GM18498 (cell line): ENCODE data around the gene ZNF385C.

Source experiments
- ATAC-seq: cut with Tn5 transposase; IDR thresholded peaks from one replicate; pipeline ENCODE4 v1.9.1; 2021; ENCODE audit warnings: mild to moderate bottlenecking, moderate library complexity; ENCODE audit not compliant: unreplicated experiment

Gene ZNF385C

GRCh38 chr17:42110301-42111264 lies 12.3 kb upstream of the ZNF385C start:
- ATAC-seq, result no peak

DNA sequence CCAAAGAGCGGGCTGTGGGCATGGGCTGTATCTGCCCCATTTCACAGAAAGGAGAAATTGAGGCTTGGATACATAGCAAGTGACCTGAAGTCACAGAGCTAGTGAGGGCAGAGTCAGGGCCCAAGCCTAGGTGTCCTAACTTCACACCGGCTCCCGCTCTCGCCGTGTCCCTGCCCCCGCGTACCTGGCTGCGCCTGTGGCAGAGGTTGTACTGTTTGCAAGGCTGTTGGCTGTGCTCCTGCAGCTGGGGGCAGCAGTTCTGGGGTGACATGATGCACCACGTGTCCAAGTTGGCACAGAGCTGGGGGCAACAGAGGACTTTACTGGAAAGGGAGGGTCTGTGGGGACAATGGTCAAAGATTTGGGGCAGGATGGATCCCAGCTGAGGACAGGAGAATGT lies 10.8 kb upstream of the ZNF385C start:
- ATAC-seq, result no peak

DNA sequence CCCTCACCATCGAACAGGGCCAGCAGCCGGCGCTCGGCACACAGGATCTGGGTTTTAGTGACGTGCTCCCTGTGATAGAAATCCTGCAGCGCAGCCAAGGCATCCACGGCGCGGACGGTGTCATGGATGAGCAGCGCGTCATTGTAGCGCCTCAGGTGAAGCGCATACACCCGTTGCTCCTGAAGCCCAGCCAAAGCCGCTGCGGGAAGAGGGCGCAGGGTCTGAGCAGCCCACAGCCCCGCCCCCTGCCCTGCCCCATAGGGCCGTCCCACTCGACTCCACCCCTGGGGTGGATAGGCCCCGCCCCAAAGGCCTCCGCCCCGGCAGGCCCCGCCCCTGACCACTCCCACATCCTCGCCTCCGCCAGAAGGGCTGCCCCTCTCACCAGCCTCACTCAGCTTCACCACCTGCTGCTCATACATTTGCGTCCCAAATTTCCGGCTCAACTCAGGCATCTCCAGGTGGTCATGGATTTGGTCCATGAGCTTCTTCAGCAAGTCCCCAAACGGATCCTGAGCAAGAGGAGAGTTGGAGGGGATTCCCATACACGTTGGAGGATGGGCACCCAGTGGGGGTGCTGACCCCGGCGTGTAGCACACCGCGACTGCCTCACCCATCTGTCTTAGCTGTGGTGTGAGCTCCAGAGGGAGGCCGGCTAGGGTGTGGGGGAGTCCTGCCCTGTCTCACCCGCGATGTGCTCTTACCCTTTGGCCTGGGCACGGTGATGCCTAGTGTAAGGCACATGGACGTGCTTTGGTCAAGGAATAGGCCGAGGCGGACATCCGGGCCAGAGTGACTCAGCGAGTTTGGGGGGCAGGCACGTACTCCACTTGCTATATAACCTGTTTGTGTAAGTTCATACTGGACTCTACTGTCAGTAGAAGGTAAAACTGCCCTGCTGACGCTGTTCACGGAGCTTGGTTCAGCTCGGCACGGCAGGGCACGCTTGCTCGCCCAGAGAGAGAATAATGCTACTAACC lies 9.6 kb upstream of the ZNF385C start:
- peak; percentile 78 for ATAC-seq

DNA sequence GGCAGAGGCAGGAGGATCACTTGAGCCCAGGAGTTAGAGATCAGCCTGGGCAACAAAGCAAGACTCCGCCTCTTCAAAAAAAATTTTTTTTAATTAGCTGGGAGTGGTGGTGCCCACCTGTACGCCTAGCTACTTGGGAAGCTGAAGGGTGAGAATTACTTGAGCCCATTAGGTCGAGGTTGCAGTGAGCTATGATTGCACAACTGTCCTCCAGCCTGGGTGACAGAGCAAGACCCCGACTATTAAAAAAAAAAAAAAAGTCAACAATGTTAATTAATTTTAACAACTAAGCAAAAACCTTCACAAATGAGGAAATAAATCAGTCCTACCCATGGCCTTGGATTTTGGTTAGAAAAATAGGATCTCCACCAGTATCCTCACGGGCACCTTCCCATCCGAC lies 8.9 kb upstream of the ZNF385C start:
- no peak for ATAC-seq

GRCh38 chr17:42106009-42106408 lies 7.7 kb upstream of the ZNF385C start:
- ATAC-seq, result no peak

DNA sequence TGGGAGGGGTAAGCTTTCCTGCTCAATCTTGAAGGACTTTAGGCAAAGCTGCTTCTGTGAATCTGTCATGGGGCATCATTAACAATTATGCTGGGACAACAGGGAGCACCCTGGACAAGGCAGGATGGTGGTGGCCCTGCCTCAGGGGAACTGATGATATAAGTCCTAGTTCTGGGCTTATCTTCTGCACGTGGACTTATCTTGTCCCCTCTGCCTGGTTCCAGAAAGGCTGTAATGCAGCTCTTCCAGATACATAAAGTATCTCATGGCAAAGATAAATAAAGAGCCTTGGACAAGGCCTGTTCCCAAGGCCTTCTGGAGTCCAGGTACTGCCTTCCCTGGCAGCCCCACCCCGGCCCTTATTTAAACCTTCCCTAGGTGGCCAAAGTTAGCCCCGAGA lies 6.0 kb upstream of the ZNF385C start:
- ATAC-seq, result no peak

GRCh38 chr17:42103221-42103954 lies 5.1 kb upstream of the ZNF385C start:
- ATAC-seq, result no peak

DNA sequence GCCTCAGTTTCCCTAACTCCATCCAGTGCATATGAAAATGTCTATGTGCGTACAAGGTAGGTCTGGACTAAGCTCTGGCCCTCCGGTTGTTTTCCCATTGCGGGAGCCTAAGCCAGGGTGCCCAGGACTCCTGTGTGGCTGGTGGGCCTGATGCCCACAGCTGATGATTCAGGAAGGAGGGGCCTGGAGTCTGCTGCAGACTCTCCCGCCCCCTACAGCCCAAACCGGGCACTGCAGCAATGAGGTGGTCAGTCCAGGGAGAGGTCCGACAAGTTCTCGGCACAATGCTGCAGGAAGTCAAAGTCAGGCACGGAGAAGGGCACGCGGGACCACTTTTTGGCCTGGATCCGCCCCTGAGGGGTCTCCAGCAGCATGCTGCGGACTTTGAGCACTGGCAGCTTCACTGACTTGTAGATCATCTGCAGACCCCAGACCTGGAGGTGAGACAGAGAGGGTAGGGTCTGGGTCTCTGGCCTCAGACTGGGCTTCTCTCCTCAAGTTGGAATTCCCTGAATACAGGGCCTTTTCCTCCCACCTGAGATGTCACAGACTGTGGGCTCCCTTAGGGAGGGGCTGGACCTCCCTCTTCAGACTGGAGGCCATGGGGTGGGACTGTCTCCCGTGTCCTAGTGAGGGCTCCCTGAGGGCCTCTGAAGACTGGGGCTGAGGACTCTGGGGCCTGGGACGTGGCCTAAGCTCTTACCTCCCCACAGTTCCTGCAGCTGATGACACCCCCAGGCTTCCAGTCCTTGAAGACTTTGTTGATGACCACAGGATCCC lies 3.4 kb upstream of the ZNF385C start:
- ATAC-seq, result no peak

DNA sequence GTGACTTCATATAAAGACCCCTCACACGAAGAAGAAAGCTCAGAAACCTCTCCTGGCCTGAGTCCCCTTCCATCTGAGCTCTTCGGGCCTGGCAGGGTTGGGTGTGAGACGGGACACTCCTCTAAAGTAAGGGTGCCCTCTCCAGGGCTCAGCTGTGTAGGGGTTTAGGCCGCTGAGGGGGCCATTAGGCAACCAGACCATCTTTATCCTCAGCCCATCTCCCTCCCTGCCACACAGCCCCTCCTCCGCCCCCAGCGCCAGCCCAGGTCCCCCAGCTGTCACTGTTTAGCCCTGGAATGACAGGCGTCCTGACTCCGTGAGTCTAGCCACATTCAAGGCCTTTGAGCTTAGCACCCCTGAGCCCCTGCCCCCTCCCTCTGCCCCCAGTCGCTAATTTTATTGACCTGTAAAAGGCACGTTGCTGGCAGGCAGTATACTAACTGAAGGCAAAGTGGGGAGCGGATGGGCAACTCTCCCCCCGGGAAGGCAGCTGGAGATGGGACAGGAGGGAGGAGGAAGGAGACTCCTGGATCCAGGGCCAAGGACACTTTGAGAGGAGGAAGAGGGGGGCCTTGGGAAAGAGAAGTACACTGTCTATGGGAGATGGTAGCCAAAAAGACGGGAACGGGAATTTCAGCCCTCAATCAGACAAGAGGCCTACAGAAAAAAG lies 592 bp upstream of the ZNF385C start:
- no peak for ATAC-seq

DNA sequence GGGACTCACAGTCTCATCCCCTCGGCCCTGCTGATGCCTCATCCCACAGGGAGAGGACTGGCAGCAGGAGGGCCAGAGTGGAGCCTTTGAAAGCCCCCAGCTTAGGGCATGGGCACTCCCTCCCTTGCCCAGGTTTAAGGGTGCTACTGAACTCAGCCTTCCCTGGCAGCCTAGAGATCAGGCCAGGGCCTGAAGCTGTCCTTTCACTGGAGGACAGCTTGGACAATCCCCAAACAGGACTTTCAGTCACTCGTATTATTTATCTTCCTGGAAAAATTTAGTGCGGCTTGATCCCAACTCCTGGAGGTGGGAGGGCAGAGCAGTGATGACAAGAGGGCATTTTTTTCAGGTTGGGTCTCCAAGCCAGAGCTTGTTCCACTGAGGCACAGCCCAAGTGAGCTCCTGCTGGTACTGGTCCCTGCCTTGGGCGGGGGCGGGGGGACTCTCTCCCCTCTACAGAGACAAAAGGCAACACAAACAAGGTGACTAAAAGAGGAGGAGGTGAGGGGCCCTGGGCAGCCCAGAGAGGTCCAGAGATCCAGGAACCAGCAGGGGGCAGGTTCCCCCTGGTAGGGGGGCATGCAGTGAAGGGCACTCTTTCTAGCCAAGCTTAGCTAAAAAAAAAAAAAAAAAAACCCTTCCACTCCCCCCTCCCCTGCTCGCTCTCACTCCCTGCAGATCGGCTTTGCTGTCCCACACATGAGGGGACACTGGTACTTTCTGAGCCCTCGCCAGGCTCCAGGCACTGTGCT lies 1.7 kb downstream of the ZNF385C start:
- no peak for ATAC-seq

- no peak for ATAC-seq
Measured at GRCh38 chr17:42094375-42095069, 3.8 kb downstream of the ZNF385C start.

DNA sequence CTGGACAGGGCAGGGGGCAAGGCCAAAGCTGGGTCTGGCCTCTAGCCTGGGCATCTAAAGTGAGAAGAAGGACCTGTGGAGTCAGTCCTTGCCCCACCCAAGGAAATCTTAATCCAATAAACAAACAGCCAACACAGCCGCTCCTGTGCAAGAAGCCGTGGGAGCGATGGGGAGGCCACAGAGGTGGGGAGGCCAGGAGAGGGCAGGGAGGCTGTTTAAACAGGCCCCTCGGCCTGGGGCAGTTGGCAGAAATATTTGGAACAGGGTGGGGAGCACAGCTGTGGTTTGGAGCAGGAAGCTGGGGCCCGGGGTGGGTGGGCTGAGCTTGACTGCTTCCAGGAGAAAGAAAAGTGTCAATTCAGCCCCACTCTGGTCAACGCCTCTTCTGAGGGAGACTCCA lies 5.3 kb downstream of the ZNF385C start:
- no peak for ATAC-seq

GRCh38 chr17:42090964-42091790 lies 7.1 kb downstream of the ZNF385C start:
- no peak for ATAC-seq

DNA sequence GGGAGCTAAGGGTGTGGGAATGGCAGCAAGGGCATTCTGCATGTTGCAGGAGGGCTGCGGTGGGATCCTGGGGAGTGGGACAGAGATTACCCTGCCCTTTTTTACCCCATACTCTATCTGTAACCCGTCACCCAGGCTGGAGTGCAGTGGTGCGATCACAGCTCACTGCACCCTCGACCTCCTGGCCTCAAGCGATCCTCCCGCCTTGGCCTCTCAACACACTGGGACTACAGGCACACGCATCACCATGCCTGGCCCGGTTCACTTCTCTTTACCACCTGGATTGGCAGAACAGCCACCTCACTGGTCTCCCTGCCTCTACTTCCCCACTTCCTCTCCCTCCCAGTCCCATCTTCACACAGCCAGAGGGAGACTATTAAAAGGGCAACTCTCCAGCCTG lies 9.5 kb downstream of the ZNF385C start:
- no peak for ATAC-seq

DNA sequence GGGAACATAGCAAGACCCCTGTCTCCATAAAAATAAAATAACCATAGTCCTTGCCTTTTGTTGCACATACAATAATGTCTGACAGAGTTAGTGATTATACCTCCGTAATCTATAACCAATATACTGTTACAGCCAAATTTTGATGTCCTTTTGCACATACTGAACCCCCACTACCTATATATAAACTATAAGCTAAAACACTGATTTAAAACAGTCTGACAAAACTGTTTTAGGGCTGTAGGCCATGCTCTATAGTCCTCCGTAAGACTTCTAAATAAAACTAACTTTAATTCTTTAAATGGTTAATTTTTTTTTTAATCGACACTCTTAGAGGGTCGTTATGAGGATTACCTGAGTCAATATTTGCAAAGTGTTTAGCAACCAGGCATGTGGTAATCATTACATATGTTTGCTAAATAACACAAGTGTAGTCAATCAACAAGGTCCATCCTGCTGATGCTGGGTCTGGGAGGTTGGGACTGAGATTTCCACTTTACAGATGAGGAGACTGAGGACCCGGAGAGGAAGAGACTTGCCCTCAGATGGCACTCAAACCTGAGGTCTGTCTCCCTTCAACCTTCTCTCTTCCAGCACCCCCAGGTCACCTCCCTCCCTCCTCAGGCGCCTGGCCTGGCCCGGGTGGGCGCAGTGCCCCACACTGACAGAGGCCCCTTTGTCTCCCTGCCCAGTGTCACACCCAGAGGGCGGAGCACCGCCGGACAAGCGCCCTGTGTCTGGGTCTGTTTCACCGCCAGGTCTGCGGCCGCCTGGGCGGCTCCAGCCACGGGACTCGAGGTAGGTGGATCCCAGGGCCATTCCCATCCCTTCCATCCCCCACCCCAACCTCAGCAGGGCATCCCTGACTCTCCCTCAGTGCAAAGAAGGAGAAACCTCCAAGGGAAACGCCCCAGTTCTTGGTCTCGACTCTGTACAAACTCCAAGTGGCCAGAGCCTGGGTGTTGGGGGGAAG lies 10.3 kb downstream of the ZNF385C start:
- ATAC-seq, result no peak

- ATAC-seq, result no peak
Measured at GRCh38 chr17:42087042-42087701, 11.1 kb downstream of the ZNF385C start.
